H1 (cell line): ENCODE measurements around the gene SLC44A1. TPM values are rescaled to one million over a fixed set of nuclear protein-coding genes. Genes with fewer than 3 reads are reported as not detected.

Experiments used
- CTCF ChIA-PET: fragments of 300-600 bp; sonication (Branson Sonifier 250); formaldehyde crosslinking; loops from one replicate; lab custom pipeline; 2021; ENCODE audit not compliant: partially characterized antibody; lab: Charles Lee
- POLR2A ChIA-PET: fragments of 300-600 bp; sonication (Branson Sonifier 250); formaldehyde crosslinking; loops from one replicate; lab custom pipeline; 2021; ENCODE audit warnings: inconsistent platforms; ENCODE audit not compliant: partially characterized antibody; lab: Charles Lee
- DNase-seq, 2 experiments: peaks; one replicate each; pipeline versions ENCODE4 v3.0.0 to v3.0.0-alpha.2; 2010 to 2022; ENCODE audit warnings: low spot score in 2 of 2, low read depth in 1 of 2, mixed read lengths in 1 of 2
- FAIRE-seq: peaks from 2 replicates; lab custom pipeline; 2011; peaks lifted over from hg19 to GRCh38; lab: Jason Lieb, UNC
- H2AFZ ChIP-seq: 2 replicates; pipeline ENCODE4 v1.8.1; 2012; ENCODE audit warnings: low read length, inconsistent platforms
- H2AK5ac ChIP-seq: 2 replicates; pipeline ENCODE4 v1.6.1; 2013; ENCODE audit warnings: low read depth, low read length
- H2BK120ac ChIP-seq: replicated peaks from 2 replicates; pipeline ENCODE3; 2013; ENCODE audit warnings: low read depth, low read length, inconsistent platforms
- H2BK12ac ChIP-seq: 2 replicates; pipeline ENCODE4 v1.6.1; 2013; ENCODE audit warnings: low read depth, low read length
- H2BK15ac ChIP-seq: 2 replicates; pipeline ENCODE4 v1.6.1; 2013; ENCODE audit warnings: low read length
- H2BK20ac ChIP-seq: 2 replicates; pipeline ENCODE4 v1.6.1; 2013; ENCODE audit warnings: low read length
- H2BK5ac ChIP-seq: 2 replicates; pipeline ENCODE4 v1.6.1; 2013; ENCODE audit warnings: low read depth, low read length
- H3K14ac ChIP-seq: 2 replicates; pipeline ENCODE4 v1.6.1; 2013; ENCODE audit warnings: inconsistent platforms; ENCODE audit not compliant: insufficient read length
- H3K18ac ChIP-seq: 2 replicates; pipeline ENCODE4 v1.6.1; 2013; ENCODE audit warnings: low read length; ENCODE audit errors: extremely low read depth
- H3K23ac ChIP-seq: 2 replicates; pipeline ENCODE4 v1.6.1; 2013; ENCODE audit warnings: inconsistent platforms; ENCODE audit not compliant: insufficient read length
- H3K23me2 ChIP-seq: 2 replicates; pipeline ENCODE4 v1.6.1; 2013; ENCODE audit warnings: low read depth, low read length
- H3K27ac ChIP-seq: 2 replicates; pipeline ENCODE4 v1.6.1; 2011; ENCODE audit warnings: low read depth, low read length, inconsistent platforms
- H3K27me3 ChIP-seq, 4 experiments: replicated peaks in 1 of 4; 1 replicate in 1 of 4; 2 replicates in 3 of 4; pipeline versions ENCODE4 v1.6.1 to v1.8.1; 2011 to 2013; ENCODE audit warnings: low read length in 3 of 4, mild to moderate bottlenecking in 3 of 4, inconsistent platforms in 2 of 4, mixed read lengths in 2 of 4, moderate library complexity in 1 of 4; ENCODE audit not compliant: control insufficient read depth in 3 of 4, insufficient read depth in 3 of 4; ENCODE audit errors: extremely low read depth in 1 of 4
- H3K36me3 ChIP-seq, 4 experiments: 2 replicates each; pipeline versions ENCODE4 v1.6.1 to v1.8.1; 2011 to 2013; ENCODE audit warnings: mild to moderate bottlenecking in 4 of 4, low read length in 3 of 4, moderate library complexity in 2 of 4, control low read depth in 1 of 4, inconsistent platforms in 1 of 4; ENCODE audit not compliant: insufficient read depth in 4 of 4, control insufficient read depth in 2 of 4
- H3K4ac ChIP-seq: replicated peaks from 2 replicates; pipeline ENCODE3; 2013; ENCODE audit warnings: low read length, low read depth, mixed read lengths, inconsistent platforms; ENCODE audit not compliant: insufficient read length
- H3K4me1 ChIP-seq, 4 experiments: replicated peaks in 1 of 4; 1 replicate in 1 of 4; 2 replicates in 3 of 4; pipeline versions ENCODE4 v1.6.1 to v1.8.1; 2011 to 2013; ENCODE audit warnings: low read length in 3 of 4, inconsistent platforms in 2 of 4, mixed read lengths in 1 of 4; ENCODE audit not compliant: insufficient read depth in 4 of 4, control insufficient read depth in 3 of 4
- H3K4me2 ChIP-seq, 2 experiments: 2 replicates each; pipeline versions ENCODE4 v1.6.1 to v1.8.1; 2011 to 2013; ENCODE audit warnings: low read depth in 2 of 2, low read length in 2 of 2, control low read depth in 1 of 2, inconsistent platforms in 1 of 2, mild to moderate bottlenecking in 1 of 2; ENCODE audit not compliant: insufficient read depth in 1 of 2
- H3K4me3 ChIP-seq, 4 experiments: fragments of 200-600, 300-600 bp in 1 of 4; sonication (generic), shearing (Covaris generic), sonication (Bioruptor Twin) in 1 of 4; 2 replicates each; pipeline versions ENCODE4 v1.5.1 to v1.8.1; 2011 to 2016; ENCODE audit warnings: low read length in 4 of 4, low read depth in 3 of 4, control low read depth in 2 of 4, inconsistent platforms in 2 of 4, mild to moderate bottlenecking in 2 of 4, mixed read lengths in 1 of 4, moderate library complexity in 1 of 4; ENCODE audit not compliant: insufficient read depth in 2 of 4; ENCODE audit errors: extremely low read depth in 1 of 4
- H3K56ac ChIP-seq: replicated peaks from 2 replicates; pipeline ENCODE3; 2013; ENCODE audit warnings: low read depth, mild to moderate bottlenecking, mixed read lengths, low read length, inconsistent platforms; ENCODE audit not compliant: insufficient read length
- H3K79me1 ChIP-seq: 2 replicates; pipeline ENCODE4 v1.6.1; 2013; ENCODE audit warnings: low read depth, low read length, control low read depth
- H3K79me2 ChIP-seq, 2 experiments: 2 replicates each; pipeline versions ENCODE4 v1.6.1 to v1.8.1; 2012 to 2013; ENCODE audit warnings: low read length in 2 of 2, mild to moderate bottlenecking in 2 of 2, inconsistent platforms in 1 of 2; ENCODE audit not compliant: insufficient read depth in 2 of 2, control insufficient read depth in 1 of 2
- H3K9ac ChIP-seq, 4 experiments: replicated peaks in 1 of 4; 1 replicate in 1 of 4; 2 replicates in 3 of 4; pipeline versions ENCODE4 v1.6.1 to v1.8.1; 2011 to 2013; ENCODE audit warnings: low read depth in 3 of 4, low read length in 3 of 4, control low read depth in 2 of 4, mild to moderate bottlenecking in 2 of 4, moderate library complexity in 2 of 4, inconsistent platforms in 1 of 4; ENCODE audit errors: extremely low read depth in 1 of 4
- H3K9me3 ChIP-seq, 2 experiments: 2 replicates each; pipeline versions ENCODE4 v1.6.1 to v1.8.1; 2012 to 2013; ENCODE audit warnings: mild to moderate bottlenecking in 2 of 2, moderate library complexity in 2 of 2, control low read depth in 1 of 2, inconsistent platforms in 1 of 2, low read depth in 1 of 2, low read length in 1 of 2, mixed read lengths in 1 of 2; ENCODE audit not compliant: insufficient read depth in 2 of 2
- H4K20me1 ChIP-seq, 2 experiments: replicated peaks in 1 of 2; 2 replicates each; pipeline versions ENCODE3 to v1.8.1; 2011 to 2013; ENCODE audit warnings: inconsistent platforms in 2 of 2, low read length in 2 of 2, mild to moderate bottlenecking in 1 of 2; ENCODE audit not compliant: insufficient read depth in 2 of 2, control insufficient read depth in 1 of 2
- H4K5ac ChIP-seq: 2 replicates; pipeline ENCODE4 v1.6.1; 2013; ENCODE audit warnings: low read length, low read depth, mixed read lengths, inconsistent platforms; ENCODE audit not compliant: insufficient read length
- H4K8ac ChIP-seq: 2 replicates; pipeline ENCODE4 v1.8.0; 2013; ENCODE audit warnings: mild to moderate bottlenecking, moderate library complexity, low read length, inconsistent platforms; ENCODE audit not compliant: insufficient read depth; ENCODE audit errors: extremely low read depth
- H4K91ac ChIP-seq: replicated peaks from 2 replicates; pipeline ENCODE3; 2013; ENCODE audit warnings: low read length, mixed read lengths, inconsistent platforms; ENCODE audit not compliant: insufficient read length
- GABPA ChIP-seq: IDR thresholded peaks from 2 replicates; pipeline ENCODE4 v1.6.1; 2011; ENCODE audit warnings: mild to moderate bottlenecking, low read length, moderate library complexity, borderline replicate concordance; ENCODE audit not compliant: insufficient read depth
- JUN ChIP-seq: IDR thresholded peaks from 2 replicates; pipeline ENCODE4 v1.6.1; 2011; ENCODE audit warnings: low read depth, mild to moderate bottlenecking, improper control_type of control experiment, low read length
- JUND ChIP-seq: IDR thresholded peaks from 2 replicates; pipeline ENCODE4 v1.6.1; 2011; ENCODE audit warnings: mild to moderate bottlenecking, improper control_type of control experiment, low read length
- KDM1A ChIP-seq: fragments of 200-600, 300-600 bp; sonication (generic); IDR thresholded peaks from 2 replicates; pipeline ENCODE4 v1.7.1; 2016; ENCODE audit warnings: mild to moderate bottlenecking, low read length, borderline replicate concordance
- MAFK ChIP-seq: IDR thresholded peaks from 2 replicates; pipeline ENCODE4 v1.6.1; 2012; ENCODE audit warnings: low read depth, mild to moderate bottlenecking, improper control_type of control experiment, low read length
- PHF8 ChIP-seq: fragments of 200-600 bp; sonication (generic); conservative IDR thresholded peaks from 2 replicates; pipeline ENCODE4 v1.7.1; 2012; ENCODE audit warnings: low read depth, mild to moderate bottlenecking, inconsistent platforms, low read length, moderate library complexity
- RBBP5 ChIP-seq: IDR thresholded peaks from 2 replicates; pipeline ENCODE4 v1.7.1; 2012; ENCODE audit warnings: low read depth, mild to moderate bottlenecking, inconsistent platforms, low read length, moderate library complexity, borderline replicate concordance
- RFX5 ChIP-seq: IDR thresholded peaks from 2 replicates; pipeline ENCODE4 v1.6.1; 2011; ENCODE audit warnings: low read depth, low read length, improper control_type of control experiment, borderline replicate concordance
- RXRA ChIP-seq: IDR thresholded peaks from 2 replicates; pipeline ENCODE4 v1.6.1; 2011; ENCODE audit warnings: low read depth, mild to moderate bottlenecking, low read length, moderate library complexity; ENCODE audit not compliant: insufficient read depth
- TCF12 ChIP-seq: IDR thresholded peaks from 2 replicates; pipeline ENCODE4 v1.6.1; 2011; ENCODE audit warnings: low read depth, mild to moderate bottlenecking, low read length
- USF2 ChIP-seq: IDR thresholded peaks from 2 replicates; pipeline ENCODE4 v1.6.1; 2011; ENCODE audit warnings: low read length, improper control_type of control experiment
- WGBS, 2 experiments: shearing (Covaris generic) in 1 of 2; methylation state at CpG; one replicate each; pipeline versions ENCODE4 v1.1.6 to v1.1.7; 2013 to 2015; ENCODE audit warnings: low lambda C conversion rate in 2 of 2, mixed read lengths in 2 of 2, inconsistent platforms in 1 of 2, low coverage in 1 of 2, missing lambda C conversion rate in 1 of 2; ENCODE audit not compliant: insufficient replicate concordance in 2 of 2, insufficient coverage in 1 of 2, insufficient read length in 1 of 2; ENCODE audit errors: extremely low coverage in 1 of 2, missing lambda C conversion rate in 1 of 2; 5-methylcytosine and 5-hydroxymethylcytosine counted together
- polyA plus RNA-seq, 7 experiments: library from polyadenylated mRNA; depleted of rRNA in 3 of 7; stranded (reverse) in 5 of 7; unstranded in 2 of 7; fragments of >200 nt in 5 of 7; fragments of 200-250 nt in 2 of 7; gene quantifications; 1 replicate in 5 of 7; 2 replicates in 1 of 7; 4 replicates in 1 of 7; pipeline versions ENCODE4 v1.2.1 to v1.2.3, GENCODE V29; 2011 to 2013; ENCODE audit warnings: missing spikeins in 2 of 7, mixed read lengths in 2 of 7
- total RNA-seq: library from RNA; stranded (reverse); fragmentation: NEBNext Ultra II Directional; extraction: Animal tissue kit (Norgen Biotek cat#: 25700); gene quantifications from 2 replicates; pipeline ENCODE4 v1.2.1, GENCODE V29; 2021

SLC44A1 gene
- total and polyA plus RNA-seq, 2 of the 8 experiments (the other 6 are each of a cell fraction or from before 2014, with no cell fraction given) = 30.5 to 71.2 TPM

DNA sequence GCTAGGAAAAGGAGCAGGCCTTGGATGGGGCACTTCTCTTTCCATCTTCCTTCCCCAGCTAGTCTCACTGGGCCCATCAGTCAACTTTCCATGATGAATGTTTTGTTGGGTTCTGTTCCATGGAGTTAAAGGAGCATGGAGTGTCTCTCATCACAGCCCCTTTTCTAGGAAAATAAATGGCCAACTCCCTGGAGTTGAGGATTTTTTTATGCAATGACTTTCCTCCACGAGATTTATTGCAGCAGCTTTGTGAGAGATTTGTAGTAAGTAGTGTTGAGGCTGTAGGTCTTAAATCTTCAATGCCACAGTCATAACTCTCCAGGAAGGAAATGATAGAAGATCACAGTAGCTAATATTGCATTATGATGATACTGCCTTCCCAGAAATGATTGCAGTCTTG, 45.6 kb upstream of the SLC44A1 start:
- Histone ChIP-seq H3K27ac (no peak overlapping the region), H2BK15ac (no peak overlapping the region), H4K20me1 (no peaks in the 10 kb centered on the region), H2BK20ac (no peak overlapping the region), H2BK12ac (no peak overlapping the region), H4K5ac (no peak overlapping the region), H4K91ac (no peak overlapping the region), H3K18ac (no peak overlapping the region), H2AK5ac (no peak overlapping the region), H3K23ac (no peak overlapping the region), H2BK120ac (no peak overlapping the region), H3K36me3 (no peaks in the 10 kb centered on the region), H3K4ac (no peak overlapping the region), H3K27me3 (no peaks in the 10 kb centered on the region), H3K79me1 (no peaks in the 10 kb centered on the region), H3K14ac (no peak overlapping the region), H3K9ac (no peak overlapping the region), H3K4me1 (no peaks in the 10 kb centered on the region), H2BK5ac (no peak overlapping the region), H3K23me2 (no peaks in the 10 kb centered on the region; the same call in 1 of the 2 replicates), H2AFZ (no peak overlapping the region), H4K8ac (no peak overlapping the region), H3K56ac (no peak overlapping the region), H3K4me2 (no peak overlapping the region), H3K4me3 (no peak overlapping the region), H3K9me3 (no peaks in the 10 kb centered on the region), H3K79me2 (no peaks in the 10 kb centered on the region)
- no peak for TF ChIP-seq KDM1A
- TF ChIP-seq RBBP5 = no peak
- TF ChIP-seq RXRA = no peak
- TF ChIP-seq TCF12 = no peak
- TF ChIP-seq USF2 = no peak
- no peak for TF ChIP-seq PHF8
- TF ChIP-seq JUND = no peak
- TF ChIP-seq RFX5 = no peak
- TF ChIP-seq GABPA = no peak
- no peak for TF ChIP-seq MAFK
- TF ChIP-seq JUN = no peak
- CTCF ChIA-PET = interaction anchor here (1.0 to 1.4 kb wide), 2 partner anchors 11 to 418 kb away, joined by 3 read pairs; no protein-coding TSS in a partner anchor
- FAIRE-seq (no peak), DNase-seq (no peak)
- WGBS, 2 experiments = 88% methylated on average over 1 of the region's 1 CpG; no CpG with 5 or more reads in 1 of the 2 experiments
- POLR2A ChIA-PET = interaction anchor here (0.7 to 1.4 kb wide), 3 partner anchors 9 to 270 kb away, joined by 3 to 4 read pairs (median 3); no protein-coding TSS in a partner anchor
